ENCODE results near the gene CRAT. TPM values are rescaled to one million over a fixed set of nuclear protein-coding genes. Genes with fewer than 3 reads are reported as not detected.

The CRAT gene
- total RNA-seq, 2 experiments from 2014 or later, result 1.8 to 6.5 TPM

DNA sequence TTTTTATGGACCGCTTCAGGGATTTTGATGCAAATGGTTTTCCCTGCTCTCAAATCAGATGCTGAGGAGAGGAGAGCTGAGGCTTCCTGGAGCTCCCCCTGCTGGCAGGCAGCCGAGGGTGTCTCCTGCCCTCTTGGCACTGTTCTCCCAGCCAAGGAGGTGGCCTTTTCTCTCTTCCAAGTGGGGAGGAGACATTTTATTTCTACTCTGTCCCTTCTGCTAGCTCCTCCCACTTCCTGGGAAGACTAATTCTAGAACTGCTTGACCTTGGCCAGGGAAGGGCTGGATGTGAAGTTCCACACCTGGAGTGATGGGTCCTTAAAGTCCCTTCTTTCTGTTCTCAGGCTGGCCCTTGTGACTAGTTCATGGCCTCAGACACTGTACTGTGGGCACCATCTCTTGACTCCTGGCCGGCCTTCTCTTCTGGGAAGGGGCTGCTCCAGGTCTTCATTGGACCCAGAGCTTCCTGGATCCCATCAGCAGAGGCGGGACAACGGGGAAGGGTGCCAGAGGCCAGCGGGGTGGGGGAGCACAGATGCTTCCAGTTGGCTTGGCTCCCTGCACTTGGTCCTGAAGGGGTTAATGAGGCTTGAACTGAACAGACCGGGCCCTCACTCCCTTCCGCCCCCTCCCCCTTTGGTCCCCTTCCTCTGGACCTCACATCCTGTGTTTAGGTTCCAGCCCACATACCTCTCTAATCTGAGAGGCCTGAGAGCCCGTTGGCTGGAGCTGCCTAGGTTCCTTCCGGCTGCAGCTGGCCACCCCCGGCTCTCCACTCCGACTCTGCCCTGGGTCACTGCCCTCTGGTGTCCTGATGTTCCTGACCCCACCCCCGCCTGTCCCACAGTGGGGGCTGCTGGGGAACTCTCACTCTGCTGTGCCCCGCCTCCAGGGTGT is 32.7 kb upstream of the CRAT start:
- Histone ChIP-seq H2AFZ (ENCODE audit: low read length) (no peak overlapping the region), H3K4me1 (ENCODE audit: insufficient read depth, low read length, poor library complexity, severe bottlenecking) (peaks cover 74% of the 10 kb centered on the region), H3K4me2 (ENCODE audit: low read length) (peak overlapping the region; percentile 98), H3K9me3 (ENCODE audit: low read length) (no peaks in the 10 kb centered on the region), H4K20me1 (ENCODE audit: insufficient read depth, low read length) (no peaks in the 10 kb centered on the region), H3K4me3 (ENCODE audit: low read depth, low read length, poor library complexity, severe bottlenecking) (peak overlapping the region; percentile 61), H3K36me3 (ENCODE audit: insufficient read depth, low read length) (peaks cover 30% of the 10 kb centered on the region), H3K27ac (ENCODE audit: low read depth, low read length, poor library complexity, severe bottlenecking) (peak overlapping the region; percentile 91), H3K9me2 (ENCODE audit: insufficient read depth, low read length) (no peaks in the 10 kb centered on the region), H3K79me2 (ENCODE audit: insufficient read depth, low read depth, low read length) (no peaks in the 10 kb centered on the region; the same call in 1 of the 2 replicates)
- TF ChIP-seq EZH2phosphoT487 (IDR thresholded peaks at IDR 0.05; ENCODE audit: borderline replicate concordance, low read depth, low read length), result no peak
- TF ChIP-seq, protein P1, sequence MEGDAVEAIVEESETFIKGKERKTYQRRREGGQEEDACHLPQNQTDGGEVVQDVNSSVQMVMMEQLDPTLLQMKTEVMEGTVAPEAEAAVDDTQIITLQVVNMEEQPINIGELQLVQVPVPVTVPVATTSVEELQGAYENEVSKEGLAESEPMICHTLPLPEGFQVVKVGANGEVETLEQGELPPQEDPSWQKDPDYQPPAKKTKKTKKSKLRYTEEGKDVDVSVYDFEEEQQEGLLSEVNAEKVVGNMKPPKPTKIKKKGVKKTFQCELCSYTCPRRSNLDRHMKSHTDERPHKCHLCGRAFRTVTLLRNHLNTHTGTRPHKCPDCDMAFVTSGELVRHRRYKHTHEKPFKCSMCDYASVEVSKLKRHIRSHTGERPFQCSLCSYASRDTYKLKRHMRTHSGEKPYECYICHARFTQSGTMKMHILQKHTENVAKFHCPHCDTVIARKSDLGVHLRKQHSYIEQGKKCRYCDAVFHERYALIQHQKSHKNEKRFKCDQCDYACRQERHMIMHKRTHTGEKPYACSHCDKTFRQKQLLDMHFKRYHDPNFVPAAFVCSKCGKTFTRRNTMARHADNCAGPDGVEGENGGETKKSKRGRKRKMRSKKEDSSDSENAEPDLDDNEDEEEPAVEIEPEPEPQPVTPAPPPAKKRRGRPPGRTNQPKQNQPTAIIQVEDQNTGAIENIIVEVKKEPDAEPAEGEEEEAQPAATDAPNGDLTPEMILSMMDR (conservative IDR thresholded peaks at IDR 0.05; ENCODE audit: low read length), result peak; percentile 99
- intact Hi-C loops (cut with micrococcal nuclease; ENCODE audit: unreplicated experiment), result loop anchor here (2.0 to 5.0 kb wide), 2 partner anchors 129 to 270 kb away; no protein-coding TSS in a partner anchor
- ChIA-PET POLR2A (interaction anchor here (0.6 to 1.3 kb wide), 7 partner anchors 13 to 377 kb away, joined by 3 to 6 read pairs (median 3); partner anchors contain the start of gene IER5L), CTCF (ENCODE audit: unreplicated experiment) (interaction anchor here (0.5 to 1.9 kb wide), 7 partner anchors 14 to 482 kb away, joined by 3 to 4 read pairs (median 3); no protein-coding TSS in a partner anchor)
- BruUV-seq (replicated peaks), result no TSS peak
- peak; percentile 82 for DNase-seq (ENCODE audit: low spot score)

DNA sequence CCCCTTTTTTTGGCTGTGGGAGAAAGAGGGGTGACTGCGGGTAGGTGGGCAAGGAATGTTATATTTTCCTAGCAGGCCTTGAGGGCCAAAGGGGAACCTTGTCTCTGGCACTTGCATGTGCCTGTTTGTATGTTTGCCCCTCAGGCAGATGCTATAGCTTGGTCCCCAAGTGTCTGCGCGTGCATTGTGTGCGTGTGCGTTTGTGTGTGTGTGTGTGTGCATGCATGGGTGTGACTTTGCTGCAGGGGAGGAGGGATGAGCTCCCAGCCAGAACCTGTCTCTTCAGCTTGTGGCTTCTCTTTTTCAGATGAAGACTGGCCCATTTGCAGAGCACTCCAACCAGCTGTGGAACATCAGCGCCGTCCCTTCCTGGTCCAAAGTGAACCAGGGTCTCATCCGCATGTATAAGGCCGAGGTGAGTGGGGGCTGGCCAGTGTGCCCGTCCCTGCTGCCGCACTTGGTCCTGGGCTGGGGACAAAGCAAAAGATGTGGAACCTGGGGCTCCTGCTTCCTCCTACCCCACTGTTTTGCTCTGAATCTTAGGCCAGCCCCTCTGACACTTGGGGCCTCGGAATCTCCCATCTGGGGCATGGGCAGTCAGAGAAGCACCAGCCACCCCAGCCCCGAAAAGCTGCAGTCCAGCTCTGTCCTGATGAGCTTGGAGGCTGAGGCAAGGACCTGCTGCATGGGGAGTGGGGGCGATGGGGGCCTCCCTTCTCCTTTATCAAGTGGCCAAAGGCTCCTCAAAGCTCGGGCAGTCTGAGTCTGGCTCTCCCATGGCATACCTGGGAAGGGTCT is 31.7 kb upstream of the CRAT start:
- Histone ChIP-seq H3K9me3 (ENCODE audit: low read length) (no peaks in the 10 kb centered on the region), H3K27ac (ENCODE audit: low read depth, low read length, poor library complexity, severe bottlenecking) (peak overlapping the region; percentile 91), H3K4me2 (ENCODE audit: low read length) (peak overlapping the region; percentile 98), H3K36me3 (ENCODE audit: insufficient read depth, low read length) (peaks cover 34% of the 10 kb centered on the region), H3K4me1 (ENCODE audit: insufficient read depth, low read length, poor library complexity, severe bottlenecking) (peaks cover 66% of the 10 kb centered on the region), H3K9me2 (ENCODE audit: insufficient read depth, low read length) (no peaks in the 10 kb centered on the region), H4K20me1 (ENCODE audit: insufficient read depth, low read length) (no peaks in the 10 kb centered on the region), H3K79me2 (ENCODE audit: insufficient read depth, low read depth, low read length) (no peaks in the 10 kb centered on the region; the same call in 1 of the 2 replicates), H2AFZ (ENCODE audit: low read length) (no peak overlapping the region), H3K4me3 (ENCODE audit: low read depth, low read length, poor library complexity, severe bottlenecking) (peak overlapping the region; percentile 61)
- ChIA-PET CTCF (ENCODE audit: unreplicated experiment) (interaction anchor here (0.5 to 1.9 kb wide), 9 partner anchors 11 to 1983 kb away, joined by 3 to 7 read pairs (median 3); no protein-coding TSS in a partner anchor), POLR2A (interaction anchor here (0.6 to 1.3 kb wide), 7 partner anchors 12 to 112 kb away, joined by 3 to 6 read pairs (median 3); partner anchors contain the start of gene IER5L)
- peak; percentile 44 for DNase-seq (ENCODE audit: low spot score)
- TF ChIP-seq, protein P1 (conservative IDR thresholded peaks at IDR 0.05; ENCODE audit: low read length), result no peak
- no peak for TF ChIP-seq EZH2phosphoT487 (IDR thresholded peaks at IDR 0.05; ENCODE audit: borderline replicate concordance, low read depth, low read length)
- no TSS peak for BruUV-seq (replicated peaks)
- intact Hi-C loops (cut with micrococcal nuclease; ENCODE audit: unreplicated experiment), result loop anchor here (2.0 to 5.0 kb wide), 2 partner anchors 130 to 270 kb away; no protein-coding TSS in a partner anchor

All from OCI-LY7 (cell line).